K562 (cell line): ENCODE measurements around the gene SMAD7. TPM values are rescaled to one million over a fixed set of nuclear protein-coding genes. Genes with fewer than 3 reads are reported as not detected.

Experiments
- ATAC-seq: fragments of 200-7000 bp; cut with Tn5 transposase; 3 replicates; pipeline ENCODE4 v1.9.1; 2020; ENCODE audit warnings: moderate library complexity
- BruUV-seq: library from RNA; stranded (reverse); fragments of 400-500 nt; replicated peaks from 2 replicates; lab custom pipeline; 2021; lab: Mats Ljungman, UMichigan
- CTCF ChIA-PET: fragments of 300-600 bp; formaldehyde crosslinking; extraction: SDS; loops from one replicate; lab custom pipeline; 2021; ENCODE audit warnings: low intra/inter-chr PET ratio; lab: Yijun Ruan, JAX
- POLR2A ChIA-PET: fragments of 300-600, 350-650 bp; sonication (Branson Sonifier 250); formaldehyde crosslinking; extraction: SDS; loops from one replicate; lab custom pipeline; 2021; ENCODE audit warnings: antibody characterized with exemption, inconsistent platforms; lab: Yijun Ruan, JAX
- DNase-seq, 4 experiments: peaks; one replicate each; pipeline versions ENCODE4 v3.0.0 to v3.0.0-alpha.2; 2011 to 2018; ENCODE audit warnings: low spot score in 3 of 4, mixed read lengths in 3 of 4; ENCODE audit errors: extremely low read depth in 1 of 4
- FAIRE-seq: peaks from 2 replicates; lab custom pipeline; 2011; peaks lifted over from hg19 to GRCh38; lab: Jason Lieb, UNC
- H2AFZ ChIP-seq: 2 replicates; pipeline ENCODE4 v1.6.0; 2011; ENCODE audit warnings: low read depth, low read length, control low read depth, inconsistent platforms
- H3K27ac ChIP-seq: fragments of 200-600 bp; 3 replicates; pipeline ENCODE4 v1.8.0; 2011; ENCODE audit warnings: low read depth, mild to moderate bottlenecking, control low read depth, inconsistent platforms, low read length, moderate library complexity, mixed read lengths; ENCODE audit errors: extremely low read depth
- H3K27me3 ChIP-seq, 2 experiments: fragments of 300-600 bp in 1 of 2; 2 replicates in 1 of 2; 3 replicates in 1 of 2; pipeline versions ENCODE4 v1.6.0 to v1.8.0; 2011; ENCODE audit warnings: inconsistent platforms in 2 of 2, low read length in 2 of 2, mild to moderate bottlenecking in 1 of 2, mixed read lengths in 1 of 2, moderate library complexity in 1 of 2; ENCODE audit not compliant: control insufficient read depth in 2 of 2, insufficient read depth in 2 of 2
- H3K36me3 ChIP-seq: fragments of 300-600 bp; 3 replicates; pipeline ENCODE4 v1.8.0; 2011; ENCODE audit warnings: mild to moderate bottlenecking, low read length, inconsistent platforms; ENCODE audit not compliant: control insufficient read depth, insufficient read depth
- H3K4me1 ChIP-seq, 2 experiments: fragments of 200-600 bp in 1 of 2; replicated peaks in 1 of 2; 2 replicates in 1 of 2; 3 replicates in 1 of 2; pipeline versions ENCODE4 v1.5.1 to v1.8.0; 2011; ENCODE audit warnings: inconsistent platforms in 2 of 2, low read length in 2 of 2, mild to moderate bottlenecking in 1 of 2, mixed read lengths in 1 of 2, moderate library complexity in 1 of 2; ENCODE audit not compliant: control insufficient read depth in 2 of 2, insufficient read depth in 2 of 2
- H3K4me2 ChIP-seq: 2 replicates; pipeline ENCODE4 v1.6.1; 2011; ENCODE audit warnings: low read length, control low read depth, inconsistent platforms, mixed read lengths; ENCODE audit not compliant: insufficient read depth
- H3K4me3 ChIP-seq: fragments of 200-600 bp; sonication (generic), shearing (Covaris generic); 2 replicates; pipeline ENCODE4 v1.5.1; 2016; ENCODE audit warnings: control low read depth, inconsistent platforms
- H3K79me2 ChIP-seq: fragments of 200-600 bp; 3 replicates; pipeline ENCODE4 v1.8.0; 2011; ENCODE audit warnings: low read length, inconsistent platforms; ENCODE audit not compliant: control insufficient read depth, insufficient read depth
- H3K9ac ChIP-seq, 2 experiments: 2 replicates each; pipeline versions ENCODE4 v1.6.0 to v1.6.1; 2011; ENCODE audit warnings: low read depth in 2 of 2, low read length in 2 of 2, control low read depth in 1 of 2, inconsistent platforms in 1 of 2, mild to moderate bottlenecking in 1 of 2, mixed read lengths in 1 of 2; ENCODE audit not compliant: insufficient read depth in 1 of 2
- H3K9me1 ChIP-seq: one replicate; pipeline ENCODE4 v1.6.0; 2011; ENCODE audit warnings: inconsistent platforms, mild to moderate bottlenecking, low read length, moderate library complexity; ENCODE audit not compliant: control insufficient read depth, insufficient read depth
- H3K9me3 ChIP-seq: replicated peaks from 2 replicates; pipeline ENCODE4 v1.5.1; 2011; ENCODE audit warnings: low read depth, low read length, inconsistent platforms; ENCODE audit not compliant: control insufficient read depth, insufficient read depth
- H4K20me1 ChIP-seq: replicated peaks from 2 replicates; pipeline ENCODE4 v1.6.1; 2011; ENCODE audit warnings: low read length, inconsistent platforms, mixed read lengths; ENCODE audit not compliant: control insufficient read depth, insufficient read depth
- CBFA2T3 ChIP-seq: fragments of 450-650 bp; IDR thresholded peaks from 2 replicates; pipeline ENCODE4 v1.6.1; 2017
- MAFG ChIP-seq: fragments of 450-650 bp; conservative IDR thresholded peaks from 2 replicates; pipeline ENCODE4 v1.6.1; 2016; ENCODE audit warnings: missing genetic modification characterization, missing compliant biosample characterization
- MED1 ChIP-seq: sonication (generic); formaldehyde crosslinking; IDR thresholded peaks from 2 replicates; pipeline ENCODE4 v1.8.1; 2023; ENCODE audit warnings: missing genetic modification reagents, borderline replicate concordance
- NCOR1 ChIP-seq: fragments of 450-650 bp; IDR thresholded peaks from 2 replicates; pipeline ENCODE4 v1.6.1; 2016; ENCODE audit warnings: mild to moderate bottlenecking, moderate library complexity
- NFRKB ChIP-seq: fragments of 450-650 bp; IDR thresholded peaks from 2 replicates; pipeline ENCODE4 v1.6.1; 2016; ENCODE audit warnings: low read depth
- SRSF1 ChIP-seq: fragments of 200-400 bp; formaldehyde crosslinking; IDR thresholded peaks from 2 replicates; pipeline ENCODE4 v1.6.1; 2017; ENCODE audit warnings: mild to moderate bottlenecking, low read depth, low read length, moderate library complexity
- ZNF347 ChIP-seq: fragments of 450-650 bp; formaldehyde crosslinking; IDR thresholded peaks from 2 replicates; pipeline ENCODE4 v1.4.0; 2020; ENCODE audit warnings: low read depth, mild to moderate bottlenecking, moderate library complexity
- ZNF384 ChIP-seq: IDR thresholded peaks from 2 replicates; pipeline ENCODE4 v1.6.1; 2012; ENCODE audit warnings: low read depth, low read length, improper control_type of control experiment
- WGBS: fragments of 100-300 bp; shearing (Covaris generic); methylation state at CpG from one replicate; pipeline ENCODE4 v1.1.6; 2016; ENCODE audit warnings: low coverage, mixed read lengths; ENCODE audit not compliant: insufficient coverage; ENCODE audit errors: missing lambda C conversion rate; 5-methylcytosine and 5-hydroxymethylcytosine counted together
- in situ Hi-C: fragments of 300-500 bp; cut with MboI; formaldehyde crosslinking; loops from 4 replicates; pipeline ENCODE4 v1.15.0; 2018; ENCODE audit warnings: inconsistent platforms, mixed read lengths
- intact Hi-C: fragments of 100-400 bp; cut with micrococcal nuclease; formaldehyde crosslinking; loops from 2 replicates; pipeline ENCODE4 v1.14.2; 2022
- polyA plus RNA-seq, 8 experiments: library from polyadenylated mRNA; depleted of rRNA in 4 of 8; stranded (reverse) in 5 of 8; unstranded in 3 of 8; fragments of >200 nt; fragmentation: Nextera tagmentation in 2 of 8; fragmentation: Illumina TruSeq in 1 of 8; extraction: Ambion mirVana in 2 of 8; extraction: Trizol in 1 of 8; gene quantifications; 2 replicates each; pipeline versions ENCODE4 v1.2.1 to v1.2.3, GENCODE V29; 2011 to 2014; ENCODE audit warnings: inconsistent platforms in 1 of 8, missing spikeins in 1 of 8
- total RNA-seq, 7 experiments: library from RNA; depleted of rRNA in 6 of 7; stranded (reverse); fragments of >200 nt in 6 of 7; fragmentation: Illumina TruSeq in 2 of 7; extraction: Trizol in 2 of 7; gene quantifications; 2 replicates each; pipeline versions ENCODE4 v1.2.1 to v1.2.3, GENCODE V29; 2011 to 2021; ENCODE audit warnings: low replicate concordance in 1 of 7
- TF ChIP-seq, protein P1 (sequence below): fragments of 250-450 bp; sonication (Bioruptor Pico); IDR thresholded peaks from 2 replicates; pipeline ENCODE4 v1.8.0; 2021; ENCODE audit warnings: moderate library complexity, mild to moderate bottlenecking, inconsistent platforms
- TF ChIP-seq, protein P2 (sequence below): sonication (generic); formaldehyde crosslinking; IDR thresholded peaks from 2 replicates; pipeline ENCODE4 v1.9.0; 2022; ENCODE audit warnings: mild to moderate bottlenecking, missing genetic modification reagents
- TF ChIP-seq, protein P3 (sequence below): fragments of 250-450 bp; sonication (Bioruptor Pico); IDR thresholded peaks from 2 replicates; pipeline ENCODE4 v1.4.0; 2020; ENCODE audit warnings: mild to moderate bottlenecking, moderate library complexity

SMAD7 gene
- total and polyA plus RNA-seq, 9 of the 15 experiments (the other 6 are each of a cell fraction or from before 2014, with no cell fraction given), result 0.13 to 3.0 (median 1.6) TPM

DNA sequence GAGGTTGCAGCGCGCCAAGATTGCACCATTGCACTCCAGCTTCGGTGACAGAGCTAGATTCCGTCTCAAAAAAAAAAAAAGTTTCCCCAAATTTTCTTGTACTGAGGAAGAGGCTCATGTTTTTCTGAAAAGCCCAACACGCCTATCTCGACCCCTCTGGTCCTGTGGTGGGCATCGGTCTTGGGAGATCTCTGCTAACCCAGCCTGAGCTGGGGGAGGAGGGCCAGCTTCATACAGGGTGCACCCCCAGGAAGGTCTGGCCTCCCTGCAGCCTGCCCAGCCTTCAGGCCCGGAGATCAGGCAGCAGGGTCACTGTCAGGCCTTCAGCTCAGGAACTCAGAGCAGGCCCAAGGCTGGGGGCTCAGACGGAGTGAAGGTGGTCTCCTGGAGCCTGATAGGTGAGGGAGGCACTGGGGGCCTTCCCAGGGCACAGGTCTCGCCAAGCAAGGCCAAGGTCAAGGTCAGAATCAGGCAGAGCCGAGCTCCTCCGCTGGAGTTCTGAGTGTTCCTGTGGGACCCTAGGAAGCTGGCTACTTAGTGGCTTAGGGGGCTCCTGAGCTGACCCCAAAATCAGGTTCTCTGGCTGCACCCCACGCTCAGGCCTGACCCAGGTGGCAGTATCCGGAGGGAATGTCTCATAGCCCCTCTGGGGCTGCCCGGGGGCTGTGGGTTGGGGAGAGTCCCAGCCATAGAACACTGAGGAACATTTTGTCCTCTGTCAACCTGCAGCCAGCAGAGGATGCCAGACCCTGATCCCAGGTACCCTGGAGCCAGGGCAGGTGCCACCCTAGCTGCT lies 37.9 kb upstream of the SMAD7 start:
- intact Hi-C loops, result no loop called here
- Histone ChIP-seq H3K9me3 (no peaks in the 10 kb centered on the region), H3K27me3 (no peaks in the 10 kb centered on the region; a peak in 1 of 5 replicates), H3K9ac (no peak overlapping the region; a peak in 1 of 4 replicates), H2AFZ (no peak overlapping the region), H4K20me1 (no peaks in the 10 kb centered on the region), H3K9me1 (no peaks in the 10 kb centered on the region), H3K4me2 (no peak overlapping the region), H3K4me3 (no peak overlapping the region), H3K79me2 (no peaks in the 10 kb centered on the region), H3K36me3 (no peaks in the 10 kb centered on the region), H3K27ac (no peak overlapping the region), H3K4me1 (peaks cover 0 to 11% of the 10 kb centered on the region in 2 experiments; a peak in 2 of 5 replicates)
- no peak for DNase-seq
- no peak for FAIRE-seq
- in situ Hi-C loops, result no loop called here
- BruUV-seq, result no TSS peak
- ChIA-PET CTCF (no interaction called here), POLR2A (interaction anchor here (0.6 kb wide), 2 partner anchors 71 to 73 kb away, joined by 3 read pairs; no protein-coding TSS in a partner anchor)
- no peak for ATAC-seq
- TF ChIP-seq ZNF384, result no peak
- TF ChIP-seq CBFA2T3, result no peak
- no peak for TF ChIP-seq MAFG (tag)
- TF ChIP-seq, protein P1, sequence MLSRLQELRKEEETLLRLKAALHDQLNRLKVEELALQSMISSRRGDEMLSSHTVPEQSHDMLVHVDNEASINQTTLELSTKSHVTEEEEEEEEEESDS (CRISPR knock-in tag), result no peak
- no peak for TF ChIP-seq NCOR1
- TF ChIP-seq SRSF1, result no peak
- no peak for TF ChIP-seq NFRKB
- TF ChIP-seq ZNF347 (CRISPR knock-in tag), result no peak
- TF ChIP-seq, protein P2, sequence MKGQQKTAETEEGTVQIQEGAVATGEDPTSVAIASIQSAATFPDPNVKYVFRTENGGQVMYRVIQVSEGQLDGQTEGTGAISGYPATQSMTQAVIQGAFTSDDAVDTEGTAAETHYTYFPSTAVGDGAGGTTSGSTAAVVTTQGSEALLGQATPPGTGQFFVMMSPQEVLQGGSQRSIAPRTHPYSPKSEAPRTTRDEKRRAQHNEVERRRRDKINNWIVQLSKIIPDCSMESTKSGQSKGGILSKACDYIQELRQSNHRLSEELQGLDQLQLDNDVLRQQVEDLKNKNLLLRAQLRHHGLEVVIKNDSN (CRISPR knock-in tag), result no peak
- TF ChIP-seq, protein P3, sequence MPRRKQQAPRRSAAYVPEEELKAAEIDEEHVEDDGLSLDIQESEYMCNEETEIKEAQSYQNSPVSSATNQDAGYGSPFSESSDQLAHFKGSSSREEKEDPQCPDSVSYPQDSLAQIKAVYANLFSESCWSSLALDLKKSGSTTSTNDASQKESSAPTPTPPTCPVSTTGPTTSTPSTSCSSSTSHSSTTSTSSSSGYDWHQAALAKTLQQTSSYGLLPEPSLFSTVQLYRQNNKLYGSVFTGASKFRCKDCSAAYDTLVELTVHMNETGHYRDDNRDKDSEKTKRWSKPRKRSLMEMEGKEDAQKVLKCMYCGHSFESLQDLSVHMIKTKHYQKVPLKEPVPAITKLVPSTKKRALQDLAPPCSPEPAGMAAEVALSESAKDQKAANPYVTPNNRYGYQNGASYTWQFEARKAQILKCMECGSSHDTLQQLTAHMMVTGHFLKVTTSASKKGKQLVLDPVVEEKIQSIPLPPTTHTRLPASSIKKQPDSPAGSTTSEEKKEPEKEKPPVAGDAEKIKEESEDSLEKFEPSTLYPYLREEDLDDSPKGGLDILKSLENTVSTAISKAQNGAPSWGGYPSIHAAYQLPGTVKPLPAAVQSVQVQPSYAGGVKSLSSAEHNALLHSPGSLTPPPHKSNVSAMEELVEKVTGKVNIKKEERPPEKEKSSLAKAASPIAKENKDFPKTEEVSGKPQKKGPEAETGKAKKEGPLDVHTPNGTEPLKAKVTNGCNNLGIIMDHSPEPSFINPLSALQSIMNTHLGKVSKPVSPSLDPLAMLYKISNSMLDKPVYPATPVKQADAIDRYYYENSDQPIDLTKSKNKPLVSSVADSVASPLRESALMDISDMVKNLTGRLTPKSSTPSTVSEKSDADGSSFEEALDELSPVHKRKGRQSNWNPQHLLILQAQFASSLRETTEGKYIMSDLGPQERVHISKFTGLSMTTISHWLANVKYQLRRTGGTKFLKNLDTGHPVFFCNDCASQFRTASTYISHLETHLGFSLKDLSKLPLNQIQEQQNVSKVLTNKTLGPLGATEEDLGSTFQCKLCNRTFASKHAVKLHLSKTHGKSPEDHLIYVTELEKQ (CRISPR knock-in tag), result no peak
- TF ChIP-seq MED1 (CRISPR knock-in tag), result no peak
- 57% methylated on average over 13 of the region's 15 CpGs for WGBS
